Stimulated activated naive CD4-positive, alpha-beta T cell treated with Interleukin-2 at 50 U/mL for 16 hours (primary cell): Measurements from ENCODE around the gene FAM151A.

Experiments
- DNase-seq: peaks from one replicate; lab custom pipeline; 2025; lab: John Stamatoyannopoulos, UW

FAM151A gene

GRCh38 chr1:54604051-54604450 lies 19.3 kb downstream of the FAM151A start:
- DNase-seq: no peak

GRCh38 chr1:54603241-54603640 lies 20.1 kb downstream of the FAM151A start:
- no peak for DNase-seq

- no peak for DNase-seq
Measured at GRCh38 chr1:54602554-54602953, 20.8 kb downstream of the FAM151A start.

GRCh38 chr1:54601730-54602129 lies 21.6 kb downstream of the FAM151A start:
- no peak for DNase-seq

- no peak for DNase-seq
Measured at GRCh38 chr1:54600947-54601721, 22.2 kb downstream of the FAM151A start.

- no peak for DNase-seq
Measured at GRCh38 chr1:54599211-54599823, 24.0 kb downstream of the FAM151A start.

- DNase-seq: no peak
Measured at GRCh38 chr1:54597455-54598030, 25.8 kb downstream of the FAM151A start.

- DNase-seq: no peak
Measured at GRCh38 chr1:54596756-54597155, 26.6 kb downstream of the FAM151A start.

GRCh38 chr1:54595956-54596498 lies 27.3 kb downstream of the FAM151A start:
- no peak for DNase-seq

- no peak for DNase-seq
Measured at GRCh38 chr1:54594463-54594862, 28.9 kb downstream of the FAM151A start.

GRCh38 chr1:54593571-54594160 lies 29.7 kb downstream of the FAM151A start:
- DNase-seq: no peak

GRCh38 chr1:54591127-54591756 lies 32.1 kb downstream of the FAM151A start:
- no peak for DNase-seq

GRCh38 chr1:54588377-54588776 lies 34.9 kb downstream of the FAM151A start:
- DNase-seq: no peak

GRCh38 chr1:54585181-54586066 lies 37.9 kb downstream of the FAM151A start:
- DNase-seq: no peak

GRCh38 chr1:54584575-54584974 lies 38.8 kb downstream of the FAM151A start:
- no peak for DNase-seq

GRCh38 chr1:54583871-54584270 lies 39.5 kb downstream of the FAM151A start:
- DNase-seq: no peak

- DNase-seq: no peak
Measured at GRCh38 chr1:54583307-54583686, 40.0 kb downstream of the FAM151A start.

GRCh38 chr1:54582566-54583306 lies 40.6 kb downstream of the FAM151A start:
- no peak for DNase-seq

- no peak for DNase-seq
Measured at GRCh38 chr1:54581621-54582035, 41.7 kb downstream of the FAM151A start.

- no peak for DNase-seq
Measured at GRCh38 chr1:54580856-54581550, 42.3 kb downstream of the FAM151A start.
